ENCODE measurements around the gene GRIK5.
A peak's percentile ranks its signal among the peaks of the same experiment; 100 is the strongest.

GRIK5 gene

DNA sequence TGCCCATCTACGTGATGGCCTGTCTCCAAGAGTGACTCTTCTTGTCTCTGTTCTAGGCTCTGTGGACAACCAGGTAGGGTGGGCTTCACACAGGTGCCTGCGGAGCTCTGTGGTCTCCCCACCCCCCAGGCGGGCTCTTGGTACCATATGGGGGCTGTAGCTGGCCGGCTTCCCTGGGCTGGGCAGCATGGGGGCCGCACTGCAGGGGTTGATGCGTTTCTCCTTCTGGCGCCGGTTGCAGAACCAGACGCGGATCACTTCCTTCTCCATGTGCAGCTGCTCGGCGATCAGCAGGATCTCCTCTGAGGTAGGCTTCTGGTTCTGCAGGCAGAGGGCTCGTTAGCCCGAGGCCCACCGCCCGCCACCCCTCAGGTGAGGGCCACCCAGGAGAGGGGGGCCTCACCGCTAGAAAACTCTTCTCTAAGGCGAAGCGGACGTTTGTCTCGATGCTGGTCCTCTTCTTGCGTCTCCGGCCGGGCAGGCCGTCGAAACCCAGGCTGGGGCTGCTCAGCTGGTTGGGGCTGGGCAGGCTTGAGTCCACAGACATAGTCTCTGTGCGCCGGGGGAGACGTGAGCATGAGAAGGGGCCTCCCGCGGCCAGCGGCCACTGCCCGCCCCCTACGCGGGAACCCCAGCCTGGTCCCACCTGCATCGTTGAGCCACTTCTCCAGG, 25.3 kb upstream of the GRIK5 start:
- DNase-seq = no peak

- no peak for DNase-seq
Observed at GRCh38 chr19:42093926-42094325, 23.9 kb upstream of the GRIK5 start.

GRCh38 chr19:42093505-42093904, 23.5 kb upstream of the GRIK5 start:
- DNase-seq = no peak

DNA sequence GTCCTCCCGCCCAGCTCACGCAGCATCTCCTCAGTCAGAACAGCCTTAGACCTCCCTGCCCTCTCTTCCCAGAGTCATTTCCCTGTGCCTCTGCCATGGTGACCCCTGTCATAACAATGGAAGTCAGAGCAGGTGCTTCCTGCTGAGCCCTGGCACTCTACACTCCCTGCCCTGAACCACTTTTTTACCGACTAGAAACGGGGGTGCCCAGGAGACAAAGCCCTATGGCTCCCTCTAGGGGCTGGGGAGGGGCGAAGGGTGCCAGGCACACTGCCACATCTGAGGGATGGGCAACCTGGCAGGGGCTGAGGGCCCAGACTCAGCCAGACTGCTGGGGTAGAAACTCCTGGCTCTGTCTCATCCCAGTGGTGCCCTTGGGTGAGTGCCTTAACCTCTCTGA, 22.3 kb upstream of the GRIK5 start:
- DNase-seq = peak; percentile 45

DNA sequence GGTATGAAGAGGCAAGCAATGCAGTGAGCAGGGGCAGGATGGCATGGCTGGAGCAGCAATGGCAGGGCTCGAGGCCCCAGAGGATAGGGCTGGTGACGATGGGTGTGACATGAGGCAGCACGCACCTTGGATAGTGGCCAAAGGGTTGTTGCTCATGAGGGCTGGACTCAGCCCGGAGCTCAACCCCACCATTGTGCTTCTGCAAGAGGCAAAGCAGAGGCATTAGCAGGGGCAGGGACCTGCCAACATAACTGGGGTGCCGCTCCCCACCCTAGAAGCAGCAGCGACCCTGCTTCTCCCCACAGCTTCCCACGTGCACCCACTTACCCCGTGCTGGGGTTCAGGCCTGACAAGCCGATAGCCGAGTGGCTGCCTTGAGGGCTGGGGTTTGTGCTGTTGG, 21.7 kb upstream of the GRIK5 start:
- DNase-seq = no peak

GRCh38 chr19:42091300-42091699, 21.3 kb upstream of the GRIK5 start:
- no peak for DNase-seq

DNA sequence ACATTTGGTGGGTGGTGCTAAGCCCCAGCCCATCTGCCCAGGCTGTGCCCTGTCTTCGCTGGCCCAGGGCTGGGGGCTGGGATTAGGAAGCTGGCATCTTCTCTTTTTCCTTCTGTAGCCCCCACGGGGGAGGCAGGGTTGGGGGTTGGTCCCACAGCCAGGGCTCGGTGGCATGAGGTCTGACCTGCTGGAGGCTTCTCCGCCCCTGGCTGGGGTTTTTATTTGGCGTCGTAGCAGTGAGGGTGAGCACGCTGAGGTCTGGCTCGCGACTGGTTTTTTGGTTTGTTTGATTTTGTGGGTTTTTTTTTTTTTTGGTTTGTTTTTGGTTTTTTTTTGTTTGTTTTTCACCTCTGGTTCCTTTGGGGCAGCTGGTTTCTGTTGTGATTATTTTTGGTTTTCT, 20.7 kb upstream of the GRIK5 start:
- no peak for DNase-seq

DNA sequence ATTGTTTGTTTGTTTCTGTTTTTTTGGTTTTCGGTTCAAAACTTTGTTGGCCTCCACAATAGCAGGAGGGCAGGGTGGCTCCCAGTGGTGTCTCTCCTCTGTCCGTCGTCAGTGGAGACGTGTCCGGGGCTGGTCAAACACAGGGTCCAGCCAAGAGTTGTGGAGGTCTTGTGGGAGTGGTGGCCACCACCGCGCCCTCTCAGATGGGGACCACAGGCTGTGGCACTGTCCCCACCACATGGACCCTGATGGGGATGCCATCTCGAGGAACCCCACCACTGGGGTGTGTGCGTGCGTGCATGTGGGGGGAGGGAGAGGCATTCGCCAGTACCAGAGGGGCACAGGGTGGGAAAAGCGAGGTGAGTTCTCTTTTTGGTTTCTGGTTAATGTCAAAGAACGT, 19.8 kb upstream of the GRIK5 start:
- no peak for DNase-seq

DNA sequence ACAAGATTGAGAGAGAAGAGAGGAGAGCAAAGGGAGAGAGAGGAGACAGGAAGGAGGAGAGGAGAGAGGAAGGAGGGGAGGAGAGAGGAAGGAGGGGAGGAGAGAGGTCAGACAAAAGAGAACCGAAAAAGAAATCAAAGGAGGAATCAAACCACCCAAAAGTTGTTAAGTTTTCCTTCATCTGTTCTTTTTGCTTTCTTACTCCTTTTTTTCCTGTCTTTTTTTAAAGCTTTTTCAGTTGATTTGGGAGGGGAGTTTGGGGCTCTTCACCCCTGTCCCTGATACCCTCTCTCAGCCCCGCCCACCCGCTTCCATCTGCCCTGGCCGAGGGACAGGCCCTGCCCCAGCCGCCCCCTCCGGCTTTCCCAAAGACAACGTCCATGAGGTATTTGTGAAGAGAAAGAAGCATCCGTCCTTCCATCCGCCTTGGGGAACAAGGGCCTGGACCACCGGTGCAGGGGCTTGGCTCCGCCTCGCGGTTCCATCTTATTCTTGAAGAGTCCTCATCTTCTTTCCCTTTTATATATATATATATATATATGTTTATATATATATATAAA, 19.3 kb upstream of the GRIK5 start:
- no peak for DNase-seq

- DNase-seq = no peak
Observed at GRCh38 chr19:42088471-42089190, 18.6 kb upstream of the GRIK5 start.

GRCh38 chr19:42086770-42087550, 17.0 kb upstream of the GRIK5 start:
- DNase-seq = no peak

- DNase-seq = no peak
Observed at GRCh38 chr19:42086188-42086736, 16.3 kb upstream of the GRIK5 start.

DNA sequence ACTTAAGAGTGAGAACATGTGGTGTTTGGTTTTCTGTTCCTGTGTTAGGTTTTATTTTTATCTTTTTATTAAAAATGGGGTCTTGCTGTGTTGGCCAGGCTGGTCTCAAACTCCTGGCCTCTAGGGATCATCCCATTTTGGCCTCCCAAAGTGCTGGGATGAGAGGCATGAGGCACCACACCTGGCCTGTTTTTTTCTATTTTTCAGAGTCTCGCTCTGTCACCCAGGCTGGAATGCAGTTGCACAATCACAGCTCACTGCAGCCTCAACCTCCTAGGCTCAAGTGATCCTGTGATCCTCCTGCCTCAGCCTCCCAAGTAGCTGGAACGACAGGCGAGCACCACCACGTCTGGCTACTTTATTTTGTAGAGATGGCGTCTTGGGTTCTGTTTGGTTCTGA, 13.5 kb upstream of the GRIK5 start:
- no peak for DNase-seq

DNA sequence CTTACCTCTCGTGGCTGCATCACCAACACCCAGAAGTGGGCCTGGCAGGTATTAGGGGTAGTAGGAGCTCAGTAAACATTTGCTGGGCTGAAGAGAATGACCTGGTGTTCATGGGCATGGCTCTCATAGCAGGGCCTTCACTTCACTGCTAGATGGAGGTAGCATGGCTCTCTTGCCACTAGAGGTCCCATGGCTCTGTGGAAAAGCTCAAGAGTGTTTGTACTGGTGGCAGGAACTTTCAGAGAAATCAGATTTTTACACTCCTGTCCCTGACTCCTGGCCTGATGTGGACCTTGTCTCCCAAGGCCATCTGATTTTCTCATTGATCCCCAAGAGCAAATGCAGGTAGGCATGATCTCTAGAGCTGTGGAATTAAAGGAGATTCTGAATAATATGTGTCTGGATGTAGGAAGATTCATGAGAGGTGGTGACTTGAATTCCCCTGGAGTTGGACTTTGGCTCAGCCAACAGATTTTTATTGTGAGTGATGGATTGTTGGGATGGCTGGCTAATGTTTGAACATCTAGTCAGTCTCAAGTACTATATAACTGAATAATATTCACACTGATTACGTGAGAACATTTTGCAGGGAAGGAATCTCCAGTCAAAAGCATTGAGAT, 11.7 kb upstream of the GRIK5 start:
- DNase-seq = no peak

GRCh38 chr19:42080764-42081375, 10.9 kb upstream of the GRIK5 start:
- no peak for DNase-seq

GRCh38 chr19:42079886-42080763, 10.1 kb upstream of the GRIK5 start:
- DNase-seq = no peak

DNA sequence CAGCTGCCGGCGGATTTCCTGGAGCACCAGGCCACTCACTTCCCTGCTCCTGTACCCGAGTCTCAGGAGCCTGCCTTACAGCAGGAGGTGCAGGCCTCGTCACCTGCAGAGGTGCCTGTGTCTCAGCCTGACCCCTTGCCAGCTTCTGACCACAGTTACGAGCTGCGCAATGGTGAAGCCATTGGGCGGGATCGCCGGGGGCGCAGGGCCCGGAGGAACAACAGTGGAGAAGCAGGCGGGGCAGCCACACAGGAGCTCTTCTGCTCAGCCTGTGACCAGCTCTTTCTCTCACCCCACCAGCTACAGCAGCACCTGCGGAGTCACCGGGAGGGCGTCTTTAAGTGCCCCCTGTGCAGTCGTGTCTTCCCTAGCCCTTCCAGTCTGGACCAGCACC, 9.3 kb upstream of the GRIK5 start:
- no peak for DNase-seq

DNA sequence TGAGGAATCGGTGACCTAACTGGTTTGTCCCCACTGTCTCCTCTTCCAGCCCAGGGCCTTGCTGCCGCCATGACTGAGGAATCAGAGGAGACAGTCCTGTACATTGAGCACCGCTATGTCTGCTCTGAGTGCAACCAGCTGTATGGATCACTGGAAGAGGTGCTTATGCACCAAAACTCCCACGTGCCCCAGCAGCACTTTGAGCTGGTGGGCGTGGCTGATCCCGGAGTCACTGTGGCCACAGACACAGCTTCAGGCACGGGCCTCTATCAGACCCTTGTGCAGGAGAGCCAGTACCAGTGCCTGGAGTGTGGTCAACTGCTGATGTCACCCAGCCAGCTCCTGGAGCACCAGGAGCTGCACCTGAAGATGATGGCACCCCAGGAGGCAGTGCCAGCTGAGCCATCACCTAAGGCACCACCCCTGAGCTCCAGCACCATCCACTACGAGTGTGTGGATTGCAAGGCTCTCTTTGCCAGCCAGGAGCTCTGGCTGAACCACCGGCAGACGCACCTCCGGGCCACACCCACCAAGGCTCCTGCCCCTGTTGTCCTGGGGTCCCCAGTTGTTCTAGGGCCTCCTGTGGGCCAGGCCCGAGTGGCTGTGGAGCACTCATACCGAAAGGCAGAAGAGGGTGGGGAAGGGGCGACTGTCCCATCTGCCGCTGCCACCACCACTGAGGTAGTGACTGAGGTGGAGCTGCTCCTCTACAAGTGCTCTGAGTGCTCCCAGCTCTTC, 8.7 kb upstream of the GRIK5 start:
- no peak for DNase-seq

DNA sequence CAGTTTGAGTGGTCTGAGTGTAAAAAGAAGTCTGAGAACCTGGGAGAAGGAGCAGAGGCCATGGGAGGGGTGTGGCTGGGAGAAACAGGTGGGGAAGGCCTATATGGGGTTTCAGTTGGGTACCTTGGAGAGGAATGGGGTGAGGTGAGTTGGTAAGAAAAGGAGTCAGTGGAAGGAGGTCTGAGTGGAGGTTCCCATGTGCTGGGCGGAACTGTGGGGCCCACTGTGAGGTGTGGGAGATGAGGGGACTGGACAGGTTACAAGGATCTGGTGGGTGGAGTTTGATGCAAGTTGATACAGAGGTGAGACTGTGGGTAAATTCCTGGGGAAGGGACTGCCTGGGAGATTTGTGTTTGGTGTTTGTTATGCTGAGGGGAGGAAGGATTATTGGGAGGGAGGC, 8.1 kb upstream of the GRIK5 start:
- DNase-seq = no peak

DNA sequence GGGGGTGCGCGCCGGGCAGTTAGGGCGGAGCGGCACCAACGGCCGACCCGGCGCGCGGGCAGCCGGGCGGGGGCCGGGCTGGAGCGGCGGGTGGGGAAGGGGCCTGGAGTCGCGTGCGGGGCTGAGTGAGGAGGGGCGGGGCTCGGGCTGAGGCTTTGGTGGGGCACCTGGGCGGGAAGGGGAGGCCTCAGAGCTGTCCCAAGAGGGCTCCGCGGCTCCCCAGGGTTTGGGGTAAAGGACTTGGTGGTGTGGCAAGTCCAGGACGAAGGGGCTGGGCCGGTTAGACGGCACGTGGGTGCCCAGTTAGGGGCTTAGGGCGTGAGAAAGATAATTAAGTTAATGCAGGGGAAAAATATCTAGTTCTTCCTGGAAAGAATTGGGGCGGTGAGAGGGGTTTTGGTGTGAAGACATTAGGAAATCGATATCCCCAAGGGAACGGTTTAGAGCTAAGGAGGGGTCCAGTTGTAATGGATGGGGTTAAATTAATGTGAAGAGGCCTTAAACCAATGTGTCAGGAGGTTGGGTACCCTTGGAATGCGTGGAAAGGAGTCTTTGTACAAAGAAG, 6.5 kb upstream of the GRIK5 start:
- DNase-seq = peak; percentile 38
